H9 (cell line): ENCODE measurements around the gene IGFBP4. TPM values are rescaled to one million over a fixed set of nuclear protein-coding genes. Genes with fewer than 3 reads are reported as not detected.
A peak's percentile ranks its signal among the peaks of the same experiment; 100 is the strongest.

ENCODE experiments used
- DNase-seq: peaks from one replicate; pipeline ENCODE4 v3.0.0-alpha.2; 2017
- H2AFZ ChIP-seq: one replicate; pipeline ENCODE4 v1.6.1; 2013; ENCODE audit warnings: mild to moderate bottlenecking, low read length, control low read depth, moderate library complexity
- H2AK5ac ChIP-seq: 2 replicates; pipeline ENCODE4 v1.6.1; 2013; ENCODE audit warnings: low read length, control low read depth, mixed read lengths; ENCODE audit not compliant: insufficient read length
- H2BK120ac ChIP-seq: one replicate; pipeline ENCODE4 v1.6.1; 2013; ENCODE audit warnings: low read depth, mild to moderate bottlenecking, low read length, control low read depth, inconsistent platforms; ENCODE audit not compliant: poor library complexity, severe bottlenecking
- H2BK12ac ChIP-seq: 2 replicates; pipeline ENCODE4 v1.6.1; 2013; ENCODE audit warnings: low read length, control low read depth, mixed read lengths, low read depth; ENCODE audit not compliant: insufficient read length
- H2BK15ac ChIP-seq: 2 replicates; pipeline ENCODE4 v1.6.1; 2013; ENCODE audit warnings: low read depth, low read length, control low read depth
- H2BK20ac ChIP-seq: one replicate; pipeline ENCODE4 v1.6.1; 2013; ENCODE audit warnings: low read depth, mild to moderate bottlenecking, low read length, control low read depth, inconsistent platforms; ENCODE audit not compliant: poor library complexity, severe bottlenecking
- H2BK5ac ChIP-seq: 2 replicates; pipeline ENCODE4 v1.6.1; 2013; ENCODE audit warnings: low read length, control low read depth, mixed read lengths; ENCODE audit not compliant: insufficient read length
- H3K14ac ChIP-seq: 2 replicates; pipeline ENCODE4 v1.6.1; 2013; ENCODE audit warnings: low read length, control low read depth; ENCODE audit not compliant: insufficient read depth
- H3K18ac ChIP-seq: 2 replicates; pipeline ENCODE4 v1.6.1; 2013; ENCODE audit warnings: low read depth, mild to moderate bottlenecking, mixed read lengths, low read length, control low read depth; ENCODE audit not compliant: insufficient read length
- H3K23ac ChIP-seq: 2 replicates; pipeline ENCODE4 v1.6.1; 2013; ENCODE audit warnings: low read length, control low read depth, mixed read lengths, low read depth; ENCODE audit not compliant: insufficient read length
- H3K23me2 ChIP-seq: 2 replicates; pipeline ENCODE4 v1.6.1; 2013; ENCODE audit warnings: low read depth, mild to moderate bottlenecking, mixed read lengths, low read length, control low read depth; ENCODE audit not compliant: insufficient read length, poor library complexity, severe bottlenecking
- H3K27ac ChIP-seq: 2 replicates; pipeline ENCODE4 v1.5.1; 2013; ENCODE audit warnings: low read length, control low read depth, mixed read lengths, low read depth; ENCODE audit not compliant: insufficient read length
- H3K27me3 ChIP-seq: 2 replicates; pipeline ENCODE4 v1.6.1; 2013; ENCODE audit warnings: low read length, control low read depth, inconsistent platforms; ENCODE audit not compliant: insufficient read depth
- H3K4ac ChIP-seq: 2 replicates; pipeline ENCODE4 v1.6.1; 2013; ENCODE audit warnings: low read depth, mild to moderate bottlenecking, control low read depth, inconsistent platforms, low read length, moderate library complexity
- H3K4me1 ChIP-seq: 2 replicates; pipeline ENCODE4 v1.6.1; 2013; ENCODE audit warnings: low read length, control low read depth, inconsistent platforms; ENCODE audit not compliant: insufficient read depth
- H3K4me2 ChIP-seq: 2 replicates; pipeline ENCODE4 v1.6.1; 2013; ENCODE audit warnings: low read length, control low read depth, mixed read lengths; ENCODE audit not compliant: insufficient read length, insufficient read depth
- H3K56ac ChIP-seq: 2 replicates; pipeline ENCODE4 v1.6.1; 2013; ENCODE audit warnings: low read depth, mild to moderate bottlenecking, mixed read lengths, low read length, control low read depth; ENCODE audit not compliant: insufficient read length
- H3K79me1 ChIP-seq: 2 replicates; pipeline ENCODE4 v1.6.1; 2013; ENCODE audit warnings: low read depth, mild to moderate bottlenecking, moderate library complexity, low read length, control low read depth, inconsistent platforms; ENCODE audit not compliant: insufficient read depth, poor library complexity, severe bottlenecking
- H3K79me2 ChIP-seq: 2 replicates; pipeline ENCODE4 v1.6.1; 2013; ENCODE audit warnings: low read length, control low read depth, inconsistent platforms; ENCODE audit not compliant: insufficient read depth
- H3K9ac ChIP-seq: 2 replicates; pipeline ENCODE4 v1.6.1; 2013; ENCODE audit warnings: low read length, control low read depth, mixed read lengths; ENCODE audit not compliant: insufficient read length; ENCODE audit errors: extremely low read depth
- H3K9me3 ChIP-seq: one replicate; pipeline ENCODE4 v1.6.1; 2013; ENCODE audit warnings: low read depth, low read length, inconsistent platforms; ENCODE audit not compliant: control insufficient read depth
- H3T11ph ChIP-seq: one replicate; pipeline ENCODE4 v1.6.1; 2013; ENCODE audit warnings: mild to moderate bottlenecking, low read length, control low read depth, inconsistent platforms
- H4K20me1 ChIP-seq: one replicate; pipeline ENCODE4 v1.6.1; 2013; ENCODE audit not compliant: control insufficient read depth, insufficient read length, insufficient read depth
- H4K5ac ChIP-seq: 2 replicates; pipeline ENCODE4 v1.6.1; 2013; ENCODE audit warnings: low read depth, mild to moderate bottlenecking, mixed read lengths, low read length, control low read depth; ENCODE audit not compliant: insufficient read length
- H4K8ac ChIP-seq: replicated peaks from 2 replicates; pipeline ENCODE4 v1.6.1; 2013; ENCODE audit warnings: low read length, control low read depth, mixed read lengths, low read depth; ENCODE audit not compliant: insufficient read length
- H4K91ac ChIP-seq: 2 replicates; pipeline ENCODE4 v1.6.1; 2013; ENCODE audit warnings: low read depth, mild to moderate bottlenecking, moderate library complexity, mixed read lengths, low read length, control low read depth; ENCODE audit not compliant: insufficient read length
- H3K27ac Mint-ChIP-seq, 3 experiments: 2 replicates in 2 of 3; 3 replicates in 1 of 3; pipeline ENCODE4 v1.8.0; 2020 to 2021; ENCODE audit warnings: mixed read lengths in 3 of 3, mild to moderate bottlenecking in 1 of 3, moderate library complexity in 1 of 3
- H3K27me3 Mint-ChIP-seq: 2 replicates; pipeline ENCODE4 v1.8.0; 2021; ENCODE audit warnings: low read depth, mild to moderate bottlenecking, moderate library complexity, mixed read lengths
- H3K36me3 Mint-ChIP-seq, 3 experiments: 2 replicates in 2 of 3; 3 replicates in 1 of 3; pipeline ENCODE4 v1.8.0; 2020 to 2021; ENCODE audit warnings: low read depth in 3 of 3, mixed read lengths in 3 of 3; ENCODE audit not compliant: insufficient read depth in 1 of 3
- H3K4me1 Mint-ChIP-seq, 2 experiments: 2 replicates each; pipeline ENCODE4 v1.8.0; 2020; ENCODE audit warnings: mixed read lengths in 2 of 2
- H3K4me3 Mint-ChIP-seq, 2 experiments: 2 replicates in 1 of 2; 3 replicates in 1 of 2; pipeline ENCODE4 v1.8.0; 2020 to 2021; ENCODE audit warnings: mild to moderate bottlenecking in 2 of 2, mixed read lengths in 2 of 2, moderate library complexity in 1 of 2
- H3K9me3 Mint-ChIP-seq, 2 experiments: 2 replicates in 1 of 2; 3 replicates in 1 of 2; pipeline ENCODE4 v1.8.0; 2020; ENCODE audit warnings: mild to moderate bottlenecking in 2 of 2, mixed read lengths in 2 of 2, moderate library complexity in 1 of 2
- CTCF ChIP-seq: fragments of 200-600 bp; sonication (generic); conservative IDR thresholded peaks from 3 replicates; pipeline ENCODE4 v1.8.0; 2021; ENCODE audit warnings: antibody characterized with exemption, mild to moderate bottlenecking
- WGBS: extraction: QIAGEN DNeasy Blood & Tissue Kit; methylation state at CpG from one replicate; pipeline ENCODE4 v1.1.7; 2013; ENCODE audit warnings: missing lambda C conversion rate, low lambda C conversion rate, mixed read lengths; ENCODE audit not compliant: insufficient read length; ENCODE audit errors: extremely low coverage; 5-methylcytosine and 5-hydroxymethylcytosine counted together
- total RNA-seq: library from RNA; stranded (reverse); gene quantifications from 2 replicates; pipeline ENCODE4 v1.2.1, GENCODE V29; 2021

IGFBP4 gene
- total RNA-seq, 1 experiment from 2014 or later: 49.9 TPM

GRCh38 chr17:40457964-40458791 lies 14.9 kb downstream of the IGFBP4 start:
- TF ChIP-seq CTCF: no peak
- H3K4me3 Mint-ChIP-seq: no peak overlapping the region
- H3K56ac ChIP-seq: no peak overlapping the region

More at GRCh38 chr17:40457964-40458791, 14.9 kb downstream of the IGFBP4 start:
- H2BK5ac ChIP-seq: no peak overlapping the region
- H4K91ac ChIP-seq: no peak overlapping the region
- H3K9ac ChIP-seq: no peak overlapping the region
- H3K9me3 ChIP-seq: no peaks in the 10 kb centered on the region
- H4K8ac ChIP-seq: no peak overlapping the region
- peak overlapping the region in 2 of 3 experiments; percentile 35 to 90; a peak in 4 of 7 replicates for H3K27ac Mint-ChIP-seq
- no peaks in the 10 kb centered on the region for H3K79me2 ChIP-seq
- H3K23ac ChIP-seq: no peak overlapping the region
- H4K5ac ChIP-seq: no peak overlapping the region
- H3K27me3 Mint-ChIP-seq: no peaks in the 10 kb centered on the region
- no peak overlapping the region for H3T11ph ChIP-seq
- DNase-seq: no peak
- no peak overlapping the region for H2BK120ac ChIP-seq
- no peak overlapping the region for H2AFZ ChIP-seq
- H3K18ac ChIP-seq: no peak overlapping the region
- H3K36me3 Mint-ChIP-seq: peaks cover 32 to 42% (median 34%) of the 10 kb centered on the region in 3 experiments; a peak in 6 of 7 replicates
- no peak overlapping the region for H3K4ac ChIP-seq
- no peaks in the 10 kb centered on the region for H3K27me3 ChIP-seq
- no CpG with 5 or more reads among the region's 16 CpGs for WGBS
- no peak overlapping the region for H2AK5ac ChIP-seq
- H3K27ac ChIP-seq: no peak overlapping the region
- H2BK20ac ChIP-seq: no peak overlapping the region
- H3K4me2 ChIP-seq: no peak overlapping the region
- no peak overlapping the region for H2BK12ac ChIP-seq
- peak overlapping the region; percentile 58; the same call in 1 of the 2 replicates for H3K14ac ChIP-seq
- H3K23me2 ChIP-seq: no peaks in the 10 kb centered on the region
- H3K79me1 ChIP-seq: no peaks in the 10 kb centered on the region
- H3K4me1 ChIP-seq: peaks cover 7% of the 10 kb centered on the region; the same call in 1 of the 2 replicates
- peaks cover 2% of the 10 kb centered on the region for H4K20me1 ChIP-seq
- H3K9me3 Mint-ChIP-seq: no peaks in the 10 kb centered on the region
- H2BK15ac ChIP-seq: no peak overlapping the region
- H3K4me1 Mint-ChIP-seq: peaks cover 29 to 42% of the 10 kb centered on the region in 2 experiments
